Smooth muscle cell (in vitro differentiated cells): ENCODE results near the gene PTMA. TPM values are rescaled to one million over a fixed set of nuclear protein-coding genes. Genes with fewer than 3 reads are reported as not detected.

Source experiments
- DNase-seq: peaks from one replicate; lab custom pipeline; 2025; ENCODE audit not compliant: unreplicated experiment; lab: John Stamatoyannopoulos, UW
- H2AFZ ChIP-seq: fragments of 200-600 bp; sonication (generic); 2 replicates; pipeline ENCODE4 v1.6.0; 2016; ENCODE audit warnings: antibody characterized with exemption, low read depth, mild to moderate bottlenecking
- H3F3A ChIP-seq: fragments of 200-600 bp; sonication (generic); 2 replicates; pipeline ENCODE4 v1.6.0; 2017; ENCODE audit warnings: antibody characterized with exemption, low read depth
- H3K27ac ChIP-seq: fragments of 200-600 bp; sonication (generic); 2 replicates; pipeline ENCODE4 v1.5.1; 2016; ENCODE audit warnings: low read depth, mild to moderate bottlenecking
- H3K27me3 ChIP-seq: fragments of 200-600 bp; sonication (generic); 2 replicates; pipeline ENCODE4 v1.6.1; 2016; ENCODE audit warnings: low read depth, mild to moderate bottlenecking
- H3K36me3 ChIP-seq: fragments of 200-600 bp; sonication (generic); 2 replicates; pipeline ENCODE4 v1.5.1; 2016; ENCODE audit warnings: low read depth
- H3K4me1 ChIP-seq: fragments of 200-600 bp; sonication (generic); 2 replicates; pipeline ENCODE4 v1.5.1; 2016; ENCODE audit warnings: low read depth
- H3K4me2 ChIP-seq: fragments of 200-600 bp; sonication (generic); 2 replicates; pipeline ENCODE4 v1.6.0; 2016; ENCODE audit warnings: mild to moderate bottlenecking
- H3K4me3 ChIP-seq: fragments of 200-600 bp; sonication (generic); 2 replicates; pipeline ENCODE4 v1.5.1; 2016; ENCODE audit warnings: mild to moderate bottlenecking
- H3K79me2 ChIP-seq: fragments of 200-600 bp; sonication (generic); 2 replicates; pipeline ENCODE4 v1.6.0; 2016; ENCODE audit warnings: low read depth, mild to moderate bottlenecking
- H3K9ac ChIP-seq: fragments of 200-600 bp; sonication (generic); 2 replicates; pipeline ENCODE4 v1.6.0; 2016; ENCODE audit warnings: low read depth
- H3K9me3 ChIP-seq: fragments of 200-600 bp; sonication (generic); replicated peaks from 2 replicates; pipeline ENCODE4 v1.5.1; 2016; ENCODE audit warnings: low read depth
- H4K20me1 ChIP-seq: fragments of 200-600 bp; sonication (generic); 2 replicates; pipeline ENCODE4 v1.6.0; 2016; ENCODE audit warnings: low read depth
- WGBS: methylation state at CpG from one replicate; pipeline ENCODE4 v1.1.7; 2016; ENCODE audit warnings: low lambda C conversion rate; 5-methylcytosine and 5-hydroxymethylcytosine counted together
- polyA plus RNA-seq: library from polyadenylated mRNA; unstranded; fragments of >200 nt; fragmentation: Nextera tagmentation; extraction: Ambion mirVana; gene quantifications from 2 replicates; pipeline ENCODE4 v1.2.1, GENCODE V29; 2016
- small RNA-seq: library from RNA; depleted of rRNA; stranded (forward); fragments of <200 nt; gene quantifications from one replicate; pipeline ENCODE3, GENCODE V24; 2014
- total RNA-seq: library from RNA; depleted of rRNA; stranded (reverse); fragments of >200 nt; gene quantifications from 2 replicates; pipeline ENCODE4 v1.2.3, GENCODE V29; 2014
- TF ChIP-seq, protein P1 (sequence below): fragments of 200-600 bp; sonication (generic); IDR thresholded peaks from 2 replicates; pipeline ENCODE4 v1.5.1; 2017; ENCODE audit warnings: borderline replicate concordance, mild to moderate bottlenecking, antibody characterized with exemption; ENCODE audit not compliant: insufficient read depth, poor library complexity, severe bottlenecking

PTMA gene
- total and polyA plus RNA-seq, 2 experiments from 2014 or later, result 615 to 655 TPM

GRCh38 chr2:231751042-231751815, 42.9 kb downstream of the PTMA start:
- H3K79me2 ChIP-seq, result no peaks in the 10 kb centered on the region
- 93% methylated on average over 4 of the region's 4 CpGs for WGBS
- TF ChIP-seq, protein P1, sequence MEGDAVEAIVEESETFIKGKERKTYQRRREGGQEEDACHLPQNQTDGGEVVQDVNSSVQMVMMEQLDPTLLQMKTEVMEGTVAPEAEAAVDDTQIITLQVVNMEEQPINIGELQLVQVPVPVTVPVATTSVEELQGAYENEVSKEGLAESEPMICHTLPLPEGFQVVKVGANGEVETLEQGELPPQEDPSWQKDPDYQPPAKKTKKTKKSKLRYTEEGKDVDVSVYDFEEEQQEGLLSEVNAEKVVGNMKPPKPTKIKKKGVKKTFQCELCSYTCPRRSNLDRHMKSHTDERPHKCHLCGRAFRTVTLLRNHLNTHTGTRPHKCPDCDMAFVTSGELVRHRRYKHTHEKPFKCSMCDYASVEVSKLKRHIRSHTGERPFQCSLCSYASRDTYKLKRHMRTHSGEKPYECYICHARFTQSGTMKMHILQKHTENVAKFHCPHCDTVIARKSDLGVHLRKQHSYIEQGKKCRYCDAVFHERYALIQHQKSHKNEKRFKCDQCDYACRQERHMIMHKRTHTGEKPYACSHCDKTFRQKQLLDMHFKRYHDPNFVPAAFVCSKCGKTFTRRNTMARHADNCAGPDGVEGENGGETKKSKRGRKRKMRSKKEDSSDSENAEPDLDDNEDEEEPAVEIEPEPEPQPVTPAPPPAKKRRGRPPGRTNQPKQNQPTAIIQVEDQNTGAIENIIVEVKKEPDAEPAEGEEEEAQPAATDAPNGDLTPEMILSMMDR, result no peak
- no peaks in the 10 kb centered on the region for H3K36me3 ChIP-seq
- no peak for DNase-seq
- H3K4me3 ChIP-seq, result no peak overlapping the region
- H3K4me2 ChIP-seq, result no peak overlapping the region
- H3K9ac ChIP-seq, result no peak overlapping the region
- H3K27ac ChIP-seq, result no peak overlapping the region
- no peaks in the 10 kb centered on the region for H3F3A ChIP-seq
- no peaks in the 10 kb centered on the region for H3K4me1 ChIP-seq
- no peaks in the 10 kb centered on the region for H3K9me3 ChIP-seq
- H4K20me1 ChIP-seq, result peaks cover 5% of the 10 kb centered on the region
- no peaks in the 10 kb centered on the region for H3K27me3 ChIP-seq
- no peak overlapping the region for H2AFZ ChIP-seq

DNA sequence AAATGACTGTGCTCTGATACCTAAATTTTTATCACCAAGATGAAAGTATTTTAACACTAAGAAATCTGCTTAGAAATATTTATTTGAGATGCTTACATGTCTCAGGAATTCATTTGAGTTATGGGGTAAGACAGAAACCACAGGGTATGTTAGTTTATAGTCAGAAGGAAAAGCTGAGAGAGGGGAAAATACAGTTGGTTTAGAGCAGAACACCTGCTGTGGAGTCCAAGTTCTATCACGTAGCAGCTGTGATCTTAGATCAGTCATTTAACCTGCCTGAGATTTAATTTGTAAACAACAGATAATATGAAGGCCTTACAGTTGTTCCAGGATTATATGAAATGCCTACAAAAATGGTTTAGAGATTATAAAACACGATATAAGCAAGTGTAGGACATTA, 43.7 kb downstream of the PTMA start:
- H3K27ac ChIP-seq, result no peak overlapping the region
- no peak for DNase-seq
- TF ChIP-seq, protein P1, result no peak

GRCh38 chr2:231761735-231762134, 53.4 kb downstream of the PTMA start:
- no peak overlapping the region for H3K27ac ChIP-seq
- 68% methylated on average over 2 of the region's 2 CpGs for WGBS
- TF ChIP-seq, protein P1, result no peak
- H3F3A ChIP-seq, result no peaks in the 10 kb centered on the region
- H3K79me2 ChIP-seq, result no peaks in the 10 kb centered on the region
- H3K4me1 ChIP-seq, result no peaks in the 10 kb centered on the region
- no peaks in the 10 kb centered on the region for H3K36me3 ChIP-seq
- H3K9me3 ChIP-seq, result no peaks in the 10 kb centered on the region
- H2AFZ ChIP-seq, result no peak overlapping the region
- no peaks in the 10 kb centered on the region for H4K20me1 ChIP-seq
- no peak overlapping the region for H3K4me2 ChIP-seq
- H3K27me3 ChIP-seq, result no peaks in the 10 kb centered on the region
- no peak overlapping the region for H3K9ac ChIP-seq
- DNase-seq, result no peak
- no peak overlapping the region for H3K4me3 ChIP-seq

More for the DNA sequence above, 43.7 kb downstream of the PTMA start:
- Histone ChIP-seq H4K20me1 (peaks cover 5% of the 10 kb centered on the region), H3K27me3 (no peaks in the 10 kb centered on the region), H3K9me3 (no peaks in the 10 kb centered on the region), H3K4me1 (no peaks in the 10 kb centered on the region), H3K9ac (no peak overlapping the region), H3F3A (no peaks in the 10 kb centered on the region), H2AFZ (no peak overlapping the region), H3K4me3 (no peak overlapping the region), H3K36me3 (no peaks in the 10 kb centered on the region), H3K79me2 (no peaks in the 10 kb centered on the region), H3K4me2 (no peak overlapping the region)
- WGBS, result 94% methylated on average over 2 of the region's 2 CpGs

Small RNA genes lying within 50 kb of the gene (small RNA-seq; reads per million reads assigned to genes)
- not detected for gene RF00015

Other genes with a start within 250 kb of the PTMA start
- gene NCL, start 244.0 kb upstream of the PTMA start, total RNA-seq, result 106 and 108 TPM in 2 replicates
- gene NCL, start 244.0 kb upstream of the PTMA start, polyA plus RNA-seq, result 219 and 296 TPM in 2 replicates
- not detected in 2 replicates for gene NMUR1, start 178.1 kb upstream of the PTMA start, total RNA-seq
- not detected in 2 replicates for gene NMUR1, start 178.1 kb upstream of the PTMA start, polyA plus RNA-seq
- not detected in 2 replicates for gene TEX44, start 115.7 kb upstream of the PTMA start, total RNA-seq
- not detected in 2 replicates for gene TEX44, start 115.7 kb upstream of the PTMA start, polyA plus RNA-seq
- 30.0 and 54.9 TPM in 2 replicates for gene PDE6D, start 72.8 kb downstream of the PTMA start, total RNA-seq
- 32.7 and 34.4 TPM in 2 replicates for gene PDE6D, start 72.8 kb downstream of the PTMA start, polyA plus RNA-seq
- 27.2 and 29.7 TPM in 2 replicates for gene COPS7B, start 77.9 kb downstream of the PTMA start, total RNA-seq
- gene COPS7B, start 77.9 kb downstream of the PTMA start, polyA plus RNA-seq, result 33.9 and 41.8 TPM in 2 replicates
- gene NPPC, start 217.9 kb downstream of the PTMA start, total RNA-seq, result not detected in 2 replicates
- gene NPPC, start 217.9 kb downstream of the PTMA start, polyA plus RNA-seq, result 0.21 and 0.22 TPM in 2 replicates